CD4-positive, CD25-positive, alpha-beta regulatory T cell (primary cell): ENCODE measurements around the gene OLA1. TPM values are rescaled to one million over a fixed set of nuclear protein-coding genes. Genes with fewer than 3 reads are reported as not detected.

Source experiments
- ATAC-seq, 2 donors: fragments of 150-1000 bp; cut with Tn5 transposase; one replicate each; pipeline ENCODE4 v1.10.0; 2021; ENCODE audit warnings: low read depth in 2 of 2, moderate number of reproducible peaks in 2 of 2, moderate library complexity in 1 of 2
- DNase-seq, 3 donors: peaks; one replicate each; pipeline versions ENCODE4 v3.0.0 to v3.0.0-alpha.2; 2012 to 2022; ENCODE audit warnings: mixed read lengths in 1 of 3
- H3K27ac ChIP-seq: one replicate; pipeline ENCODE4 v1.7.0; 2013; ENCODE audit warnings: mild to moderate bottlenecking, low read length; ENCODE audit not compliant: insufficient read depth, poor library complexity, severe bottlenecking
- H3K27me3 ChIP-seq: one replicate; pipeline ENCODE4 v1.7.0; 2013; ENCODE audit warnings: low read length; ENCODE audit not compliant: control insufficient read depth, insufficient read depth
- H3K36me3 ChIP-seq: one replicate; pipeline ENCODE4 v1.7.0; 2013; ENCODE audit warnings: mild to moderate bottlenecking, low read length, moderate library complexity; ENCODE audit not compliant: control insufficient read depth, insufficient read depth
- H3K4me1 ChIP-seq: 2 replicates; pipeline ENCODE4 v1.7.0; 2013; ENCODE audit warnings: mild to moderate bottlenecking, low read length; ENCODE audit not compliant: insufficient read depth, control insufficient read depth, poor library complexity, severe bottlenecking
- H3K4me3 ChIP-seq: one replicate; pipeline ENCODE4 v1.7.0; 2013; ENCODE audit warnings: low read depth, mild to moderate bottlenecking, low read length, moderate library complexity
- H3K9me3 ChIP-seq, 2 experiments: 1 replicate in 1 of 2; 2 replicates in 1 of 2; pipeline ENCODE4 v1.7.0; 2013; ENCODE audit warnings: low read length in 2 of 2, mild to moderate bottlenecking in 1 of 2, moderate library complexity in 1 of 2; ENCODE audit not compliant: control insufficient read depth in 2 of 2
- H3K27ac Mint-ChIP-seq, 3 donors: one replicate each; pipeline ENCODE4 v1.8.0; 2020 to 2022; ENCODE audit warnings: mild to moderate bottlenecking in 3 of 3, mixed read lengths in 3 of 3, moderate library complexity in 2 of 3
- H3K27me3 Mint-ChIP-seq: one replicate; pipeline ENCODE4 v1.8.0; 2022; ENCODE audit warnings: mild to moderate bottlenecking, mixed read lengths
- H3K36me3 Mint-ChIP-seq: one replicate; pipeline ENCODE4 v1.8.0; 2020; ENCODE audit warnings: mixed read lengths
- H3K4me1 Mint-ChIP-seq, 4 donors: one replicate each; pipeline ENCODE4 v1.8.0; 2020 to 2022; ENCODE audit warnings: mixed read lengths in 4 of 4, mild to moderate bottlenecking in 1 of 4
- H3K4me3 Mint-ChIP-seq, 4 donors: one replicate each; pipeline ENCODE4 v1.8.0; 2020 to 2022; ENCODE audit warnings: mild to moderate bottlenecking in 4 of 4, mixed read lengths in 4 of 4, moderate library complexity in 3 of 4
- H3K9me3 Mint-ChIP-seq, 7 donors: one replicate each; pipeline ENCODE4 v1.8.0; 2020 to 2022; ENCODE audit warnings: mixed read lengths in 7 of 7, mild to moderate bottlenecking in 3 of 7, moderate library complexity in 2 of 7
- polyA plus RNA-seq, 4 donors: library from polyadenylated mRNA; unstranded; fragments of 300-500 nt; fragmentation: Illumina TruSeq; gene quantifications; one replicate each; pipeline ENCODE4 v1.2.3, GENCODE V29; 2021
- total RNA-seq: library from RNA; stranded (reverse); gene quantifications from one replicate; pipeline ENCODE4 v1.2.3, GENCODE V29; 2022

Gene OLA1
- total and polyA plus RNA-seq, 5 donors from 2014 or later: 36.9 to 77.4 (median 59.9) TPM

- Histone ChIP-seq H3K27ac (no peak overlapping the region), H3K4me1 (peaks cover 20% of the 10 kb centered on the region), H3K4me3 (no peak overlapping the region), H3K36me3 (peaks cover 14% of the 10 kb centered on the region), H3K27me3 (no peaks in the 10 kb centered on the region), H3K9me3 (no peaks in the 10 kb centered on the region)
- ATAC-seq (no peak), DNase-seq (no peak)
- Mint-ChIP-seq H3K9me3 (peaks cover 0 to 1% (median 0%) of the 10 kb centered on the region in 7 donors), H3K27ac (no peak overlapping the region), H3K27me3 (no peaks in the 10 kb centered on the region), H3K4me1 (peaks cover 28 to 44% (median 34%) of the 10 kb centered on the region in 4 donors), H3K4me3 (peak overlapping the region in 2 of 4 donors; percentile 36 to 61), H3K36me3 (peaks cover 18% of the 10 kb centered on the region)
These were observed 3.3 kb downstream of the OLA1 start for GRCh38 chr2:174245065-174245464.

- Histone ChIP-seq H3K4me1 (peaks cover 17% of the 10 kb centered on the region), H3K4me3 (no peak overlapping the region), H3K27ac (no peak overlapping the region), H3K27me3 (no peaks in the 10 kb centered on the region), H3K9me3 (no peaks in the 10 kb centered on the region), H3K36me3 (peaks cover 14% of the 10 kb centered on the region)
- H3K27me3 Mint-ChIP-seq: no peaks in the 10 kb centered on the region
- no peak for ATAC-seq
- H3K4me1 Mint-ChIP-seq: peaks cover 32 to 45% (median 36%) of the 10 kb centered on the region in 4 donors
- peaks cover 18% of the 10 kb centered on the region for H3K36me3 Mint-ChIP-seq
- DNase-seq: no peak
- no peak overlapping the region for H3K27ac Mint-ChIP-seq
- peak overlapping the region in 1 of 4 donors; percentile 53 for H3K4me3 Mint-ChIP-seq
- peaks cover 0 to 1% (median 0%) of the 10 kb centered on the region in 7 donors for H3K9me3 Mint-ChIP-seq
These were observed 4.5 kb downstream of the OLA1 start for GRCh38 chr2:174243812-174244211.

GRCh38 chr2:174240097-174240496 is 8.2 kb downstream of the OLA1 start:
- Histone ChIP-seq H3K9me3 (no peaks in the 10 kb centered on the region), H3K27ac (no peak overlapping the region), H3K4me1 (peaks cover 4% of the 10 kb centered on the region), H3K4me3 (no peak overlapping the region), H3K27me3 (no peaks in the 10 kb centered on the region), H3K36me3 (peaks cover 14% of the 10 kb centered on the region)
- peaks cover 0 to 1% (median 0%) of the 10 kb centered on the region in 7 donors for H3K9me3 Mint-ChIP-seq
- peaks cover 15% of the 10 kb centered on the region for H3K36me3 Mint-ChIP-seq
- no peak for DNase-seq
- H3K27ac Mint-ChIP-seq: peak overlapping the region in 1 of 3 donors; percentile 13
- ATAC-seq: no peak
- no peak overlapping the region for H3K4me3 Mint-ChIP-seq
- no peaks in the 10 kb centered on the region for H3K27me3 Mint-ChIP-seq
- H3K4me1 Mint-ChIP-seq: peaks cover 29 to 40% (median 34%) of the 10 kb centered on the region in 4 donors

GRCh38 chr2:174236429-174236828 is 11.9 kb downstream of the OLA1 start:
- H3K9me3 Mint-ChIP-seq: no peaks in the 10 kb centered on the region
- no peak overlapping the region for H3K4me3 ChIP-seq
- peaks cover 4% of the 10 kb centered on the region for H3K36me3 Mint-ChIP-seq
- H3K9me3 ChIP-seq: no peaks in the 10 kb centered on the region
- no peaks in the 10 kb centered on the region for H3K36me3 ChIP-seq
- no peak overlapping the region for H3K4me3 Mint-ChIP-seq
- H3K4me1 Mint-ChIP-seq: peaks cover 27 to 51% (median 44%) of the 10 kb centered on the region in 4 donors
- DNase-seq: no peak
- H3K27me3 Mint-ChIP-seq: no peaks in the 10 kb centered on the region
- peaks cover 9% of the 10 kb centered on the region for H3K4me1 ChIP-seq
- H3K27me3 ChIP-seq: no peaks in the 10 kb centered on the region
- H3K27ac ChIP-seq: no peak overlapping the region
- ATAC-seq: no peak
- no peak overlapping the region for H3K27ac Mint-ChIP-seq

GRCh38 chr2:174235680-174236079 is 12.7 kb downstream of the OLA1 start:
- Histone ChIP-seq H3K4me3 (no peak overlapping the region), H3K27me3 (no peaks in the 10 kb centered on the region), H3K9me3 (no peaks in the 10 kb centered on the region), H3K27ac (no peak overlapping the region), H3K4me1 (peaks cover 9% of the 10 kb centered on the region), H3K36me3 (no peaks in the 10 kb centered on the region)
- H3K27me3 Mint-ChIP-seq: no peaks in the 10 kb centered on the region
- DNase-seq: no peak
- H3K4me3 Mint-ChIP-seq: no peak overlapping the region
- no peaks in the 10 kb centered on the region for H3K9me3 Mint-ChIP-seq
- H3K27ac Mint-ChIP-seq: no peak overlapping the region
- H3K4me1 Mint-ChIP-seq: peaks cover 27 to 46% (median 44%) of the 10 kb centered on the region in 4 donors
- ATAC-seq: no peak
- peaks cover under 1% of the 10 kb centered on the region for H3K36me3 Mint-ChIP-seq

GRCh38 chr2:174233771-174234275 is 14.5 kb downstream of the OLA1 start:
- Histone ChIP-seq H3K27ac (no peak overlapping the region), H3K9me3 (no peaks in the 10 kb centered on the region), H3K4me3 (no peak overlapping the region), H3K4me1 (peaks cover 9% of the 10 kb centered on the region), H3K36me3 (peaks cover 2% of the 10 kb centered on the region), H3K27me3 (no peaks in the 10 kb centered on the region)
- no peaks in the 10 kb centered on the region for H3K27me3 Mint-ChIP-seq
- H3K9me3 Mint-ChIP-seq: no peaks in the 10 kb centered on the region
- DNase-seq: peak in 1 of 3 donors; percentile 29
- H3K4me3 Mint-ChIP-seq: no peak overlapping the region
- H3K27ac Mint-ChIP-seq: no peak overlapping the region
- peaks cover 25 to 43% (median 35%) of the 10 kb centered on the region in 4 donors for H3K4me1 Mint-ChIP-seq
- ATAC-seq: peak in 1 of 2 donors; percentile 34
- peaks cover 8% of the 10 kb centered on the region for H3K36me3 Mint-ChIP-seq

GRCh38 chr2:174227748-174228147 is 20.6 kb downstream of the OLA1 start:
- H3K9me3 Mint-ChIP-seq: no peaks in the 10 kb centered on the region
- peaks cover 10 to 27% (median 16%) of the 10 kb centered on the region in 4 donors for H3K4me1 Mint-ChIP-seq
- Histone ChIP-seq H3K4me3 (no peak overlapping the region), H3K27me3 (no peaks in the 10 kb centered on the region), H3K27ac (no peak overlapping the region), H3K9me3 (no peaks in the 10 kb centered on the region), H3K4me1 (no peaks in the 10 kb centered on the region), H3K36me3 (peaks cover 18% of the 10 kb centered on the region)
- peaks cover 35% of the 10 kb centered on the region for H3K36me3 Mint-ChIP-seq
- DNase-seq (no peak), ATAC-seq (no peak)
- H3K27me3 Mint-ChIP-seq: no peaks in the 10 kb centered on the region
- H3K4me3 Mint-ChIP-seq: no peak overlapping the region
- H3K27ac Mint-ChIP-seq: no peak overlapping the region

GRCh38 chr2:174224665-174225288 is 23.6 kb downstream of the OLA1 start:
- H3K4me3 Mint-ChIP-seq: peak overlapping the region in 1 of 4 donors; percentile 73

More at GRCh38 chr2:174224665-174225288, 23.6 kb downstream of the OLA1 start:
- Mint-ChIP-seq H3K27ac (no peak overlapping the region), H3K27me3 (no peaks in the 10 kb centered on the region), H3K36me3 (peaks cover 41% of the 10 kb centered on the region), H3K4me1 (peaks cover 7 to 21% (median 12%) of the 10 kb centered on the region in 4 donors), H3K9me3 (no peaks in the 10 kb centered on the region)
- H3K4me1 ChIP-seq: no peaks in the 10 kb centered on the region
- H3K27ac ChIP-seq: no peak overlapping the region
- ATAC-seq (no peak), DNase-seq (no peak)
- H3K36me3 ChIP-seq: peaks cover 23% of the 10 kb centered on the region
- no peaks in the 10 kb centered on the region for H3K9me3 ChIP-seq
- H3K4me3 ChIP-seq: no peak overlapping the region
- no peaks in the 10 kb centered on the region for H3K27me3 ChIP-seq
